Omental fat pad (tissue), 4 donors: ENCODE measurements around the gene SPATA1. TPM values are rescaled to one million over a fixed set of nuclear protein-coding genes. Genes with fewer than 3 reads are reported as not detected.

ENCODE experiments used
- ATAC-seq: fragments of 150-250 bp; one replicate; pipeline ENCODE4 v1.9.1; 2016; ENCODE audit warnings: mild to moderate bottlenecking, moderate library complexity; ENCODE audit not compliant: low FRiP score
- DNase-seq: peaks from one replicate; pipeline ENCODE4 v3.0.0-alpha.2; 2019; ENCODE audit warnings: low spot score
- total RNA-seq, 4 donors: library from RNA; depleted of rRNA; stranded (reverse); fragments of >200 nt; gene quantifications; one replicate each; pipeline ENCODE4 v1.1.0, GENCODE V29; 2016
- TF ChIP-seq, protein P1 (sequence below), 3 donors: fragments of 450-650 bp; IDR thresholded peaks; one replicate each; pipeline ENCODE4 v1.5.1; 2016 to 2017; ENCODE audit warnings: antibody characterized with exemption in 3 of 3, mild to moderate bottlenecking in 3 of 3, moderate library complexity in 2 of 3

SPATA1 gene
- total RNA-seq, 4 donors from 2014 or later = 0.31 to 7.9 (median 3.1) TPM

- no peak for ATAC-seq
- TF ChIP-seq, protein P1, sequence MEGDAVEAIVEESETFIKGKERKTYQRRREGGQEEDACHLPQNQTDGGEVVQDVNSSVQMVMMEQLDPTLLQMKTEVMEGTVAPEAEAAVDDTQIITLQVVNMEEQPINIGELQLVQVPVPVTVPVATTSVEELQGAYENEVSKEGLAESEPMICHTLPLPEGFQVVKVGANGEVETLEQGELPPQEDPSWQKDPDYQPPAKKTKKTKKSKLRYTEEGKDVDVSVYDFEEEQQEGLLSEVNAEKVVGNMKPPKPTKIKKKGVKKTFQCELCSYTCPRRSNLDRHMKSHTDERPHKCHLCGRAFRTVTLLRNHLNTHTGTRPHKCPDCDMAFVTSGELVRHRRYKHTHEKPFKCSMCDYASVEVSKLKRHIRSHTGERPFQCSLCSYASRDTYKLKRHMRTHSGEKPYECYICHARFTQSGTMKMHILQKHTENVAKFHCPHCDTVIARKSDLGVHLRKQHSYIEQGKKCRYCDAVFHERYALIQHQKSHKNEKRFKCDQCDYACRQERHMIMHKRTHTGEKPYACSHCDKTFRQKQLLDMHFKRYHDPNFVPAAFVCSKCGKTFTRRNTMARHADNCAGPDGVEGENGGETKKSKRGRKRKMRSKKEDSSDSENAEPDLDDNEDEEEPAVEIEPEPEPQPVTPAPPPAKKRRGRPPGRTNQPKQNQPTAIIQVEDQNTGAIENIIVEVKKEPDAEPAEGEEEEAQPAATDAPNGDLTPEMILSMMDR (IDR thresholded peaks at IDR 0.05) = no peak
- no peak for DNase-seq
These were observed 33.8 kb downstream of the SPATA1 start for GRCh38 chr1:84539972-84540371.

DNA sequence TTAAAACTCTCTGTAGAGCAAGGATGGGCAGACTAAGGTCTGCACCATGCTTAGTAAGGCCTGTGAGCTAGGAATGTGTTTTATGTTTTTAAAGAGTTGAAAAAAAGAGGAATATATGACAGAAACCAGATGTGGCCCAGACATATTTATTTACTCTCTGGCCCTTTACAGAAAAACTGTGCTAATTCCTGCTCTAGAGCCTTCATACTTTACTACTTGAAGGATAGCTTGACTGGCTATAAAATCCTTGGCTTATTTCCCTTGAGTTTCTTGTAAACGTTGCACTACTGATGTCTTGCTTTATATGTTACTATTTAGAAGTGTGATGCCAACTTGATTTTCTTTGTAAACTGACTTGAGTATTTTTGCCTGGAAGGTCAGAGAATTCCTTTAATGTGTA lies 34.6 kb downstream of the SPATA1 start:
- DNase-seq (no peak), ATAC-seq (no peak)
- TF ChIP-seq, protein P1 (IDR thresholded peaks at IDR 0.05) = no peak

DNA sequence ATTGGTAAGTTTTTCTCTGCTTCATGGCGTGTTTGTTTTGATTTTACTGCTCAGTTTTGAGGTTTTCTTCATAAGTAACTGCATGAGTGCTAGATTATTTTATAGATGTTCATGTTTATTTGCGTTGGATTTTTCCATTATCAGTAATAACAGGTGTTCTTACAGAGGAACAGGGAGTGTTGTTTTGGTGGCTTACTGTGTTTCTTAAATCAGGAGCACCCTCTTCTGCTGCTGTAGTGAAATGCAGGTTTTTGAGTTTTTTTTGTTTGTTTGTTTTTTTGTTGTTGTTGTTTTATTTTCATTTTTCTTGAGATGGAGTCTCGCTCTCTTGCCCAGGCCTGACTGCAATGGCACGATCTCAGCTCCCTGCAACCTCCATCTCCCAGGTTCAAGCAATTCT lies 35.5 kb downstream of the SPATA1 start:
- TF ChIP-seq, protein P1 (IDR thresholded peaks at IDR 0.05) = no peak
- DNase-seq = no peak
- no peak for ATAC-seq

GRCh38 chr1:84550826-84551225 lies 44.6 kb downstream of the SPATA1 start:
- ATAC-seq (no peak), DNase-seq (no peak)
- TF ChIP-seq, protein P1 (IDR thresholded peaks at IDR 0.05) = no peak

GRCh38 chr1:84569216-84569615 lies 63.0 kb downstream of the SPATA1 start:
- no peak for ATAC-seq
- DNase-seq = no peak
- TF ChIP-seq, protein P1 (IDR thresholded peaks at IDR 0.05) = no peak

DNA sequence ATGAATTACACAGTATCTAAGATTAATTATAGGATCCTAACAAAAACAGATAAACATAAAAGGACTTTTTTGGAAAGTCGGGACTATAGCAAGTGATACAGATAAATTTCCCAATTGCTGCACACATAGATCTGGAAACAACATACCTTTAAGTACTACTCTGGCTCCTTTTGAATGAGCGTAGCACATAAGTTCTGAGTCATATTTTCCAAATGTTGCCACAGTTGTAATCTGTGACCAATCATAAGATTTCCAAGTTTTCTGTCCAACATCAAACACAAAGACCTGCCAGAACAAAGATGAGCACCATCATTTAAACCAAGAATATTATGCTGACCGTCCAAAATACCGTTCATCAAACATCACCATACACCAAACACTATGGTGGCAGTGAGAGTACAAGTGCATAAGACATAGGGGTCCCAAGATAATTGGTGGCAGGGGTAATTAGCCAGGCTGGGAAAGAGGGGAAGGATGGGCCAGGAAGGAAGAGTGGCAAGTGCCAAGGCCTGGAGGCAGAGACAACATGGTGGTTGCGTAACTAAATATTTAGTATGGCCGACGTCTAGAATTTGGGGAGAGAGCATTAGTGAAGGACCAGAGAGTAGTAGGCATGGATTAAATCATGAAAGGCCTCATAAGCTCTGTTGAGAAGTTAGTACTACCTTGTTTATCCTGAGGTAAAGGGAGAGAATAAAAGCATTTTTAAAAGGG lies 64.4 kb downstream of the SPATA1 start:
- TF ChIP-seq, protein P1 (IDR thresholded peaks at IDR 0.05) = no peak
- ATAC-seq = no peak
- DNase-seq = no peak

GRCh38 chr1:84571150-84571535 lies 65.0 kb downstream of the SPATA1 start:
- no peak for ATAC-seq
- TF ChIP-seq, protein P1 (IDR thresholded peaks at IDR 0.05) = no peak
- DNase-seq = no peak
